Endodermal cell (in vitro differentiated cells): Measurements from ENCODE around the gene SPON1. TPM values are rescaled to one million over a fixed set of nuclear protein-coding genes. Genes with fewer than 3 reads are reported as not detected.

ENCODE experiments used
- DNase-seq: peaks from one replicate; pipeline ENCODE4 v3.0.0-alpha.2; 2017
- H3K27ac ChIP-seq: 2 replicates; pipeline ENCODE4 v1.5.1; 2013; ENCODE audit warnings: mild to moderate bottlenecking, low read depth, low read length, moderate library complexity
- H3K27me3 ChIP-seq: 2 replicates; pipeline ENCODE4 v1.6.1; 2013; ENCODE audit warnings: mild to moderate bottlenecking, low read length, moderate library complexity; ENCODE audit not compliant: insufficient read depth, control insufficient read depth, poor library complexity, severe bottlenecking
- H3K36me3 ChIP-seq: 2 replicates; pipeline ENCODE4 v1.7.0; 2013; ENCODE audit warnings: mild to moderate bottlenecking, low read length, moderate library complexity; ENCODE audit not compliant: control insufficient read depth, insufficient read depth
- H3K4me1 ChIP-seq: one replicate; pipeline ENCODE4 v1.7.0; 2013; ENCODE audit warnings: low read length; ENCODE audit not compliant: control insufficient read depth, insufficient read depth
- H3K4me3 ChIP-seq: 2 replicates; pipeline ENCODE4 v1.5.1; 2013; ENCODE audit warnings: mild to moderate bottlenecking, low read length, moderate library complexity
- H3K9ac ChIP-seq: 2 replicates; pipeline ENCODE4 v1.6.1; 2013; ENCODE audit warnings: mild to moderate bottlenecking, low read length, moderate library complexity; ENCODE audit not compliant: poor library complexity, severe bottlenecking; ENCODE audit errors: extremely low read depth
- H3K9me3 ChIP-seq: 2 replicates; pipeline ENCODE4 v1.6.1; 2013; ENCODE audit warnings: mild to moderate bottlenecking, low read length, moderate library complexity; ENCODE audit not compliant: control insufficient read depth
- H3K27ac Mint-ChIP-seq: 2 replicates; pipeline ENCODE4 v1.8.0; 2020; ENCODE audit warnings: mixed read lengths
- H3K27me3 Mint-ChIP-seq: 2 replicates; pipeline ENCODE4 v1.8.0; 2021; ENCODE audit warnings: mild to moderate bottlenecking, mixed read lengths; ENCODE audit not compliant: insufficient read depth
- H3K36me3 Mint-ChIP-seq: 2 replicates; pipeline ENCODE4 v1.8.0; 2020; ENCODE audit warnings: low read depth, mixed read lengths
- H3K4me1 Mint-ChIP-seq: 2 replicates; pipeline ENCODE4 v1.8.0; 2020; ENCODE audit warnings: mixed read lengths
- H3K4me3 Mint-ChIP-seq: 2 replicates; pipeline ENCODE4 v1.8.0; 2020; ENCODE audit warnings: mild to moderate bottlenecking, moderate library complexity, mixed read lengths
- H3K9me3 Mint-ChIP-seq: 2 replicates; pipeline ENCODE4 v1.8.0; 2020; ENCODE audit warnings: mild to moderate bottlenecking, mixed read lengths
- WGBS, 2 experiments: methylation state at CpG; one replicate each; pipeline versions ENCODE4 v1.1.5 to v1.1.7; 2013; ENCODE audit warnings: missing lambda C conversion rate in 2 of 2, mixed read lengths in 1 of 2; ENCODE audit not compliant: insufficient coverage in 1 of 2, insufficient read length in 1 of 2; 5-methylcytosine and 5-hydroxymethylcytosine counted together
- total RNA-seq, 2 donors: library from RNA; stranded (reverse); fragmentation: NEBNext Ultra II Directional in 1 of 2; extraction: Animal tissue kit (Norgen Biotek cat#: 25700) in 1 of 2; gene quantifications; 2 replicates in 1 of 2; 3 replicates in 1 of 2; pipeline ENCODE4 v1.2.1, GENCODE V29; 2021
- TF ChIP-seq, protein P1 (sequence below): fragments of 200-600 bp; sonication (generic); conservative IDR thresholded peaks from 2 replicates; pipeline ENCODE4 v1.5.0; 2021; ENCODE audit warnings: antibody characterized with exemption, mild to moderate bottlenecking

SPON1 gene
- total RNA-seq, 2 donors from 2014 or later: 0.13 to 1.6 TPM

DNA sequence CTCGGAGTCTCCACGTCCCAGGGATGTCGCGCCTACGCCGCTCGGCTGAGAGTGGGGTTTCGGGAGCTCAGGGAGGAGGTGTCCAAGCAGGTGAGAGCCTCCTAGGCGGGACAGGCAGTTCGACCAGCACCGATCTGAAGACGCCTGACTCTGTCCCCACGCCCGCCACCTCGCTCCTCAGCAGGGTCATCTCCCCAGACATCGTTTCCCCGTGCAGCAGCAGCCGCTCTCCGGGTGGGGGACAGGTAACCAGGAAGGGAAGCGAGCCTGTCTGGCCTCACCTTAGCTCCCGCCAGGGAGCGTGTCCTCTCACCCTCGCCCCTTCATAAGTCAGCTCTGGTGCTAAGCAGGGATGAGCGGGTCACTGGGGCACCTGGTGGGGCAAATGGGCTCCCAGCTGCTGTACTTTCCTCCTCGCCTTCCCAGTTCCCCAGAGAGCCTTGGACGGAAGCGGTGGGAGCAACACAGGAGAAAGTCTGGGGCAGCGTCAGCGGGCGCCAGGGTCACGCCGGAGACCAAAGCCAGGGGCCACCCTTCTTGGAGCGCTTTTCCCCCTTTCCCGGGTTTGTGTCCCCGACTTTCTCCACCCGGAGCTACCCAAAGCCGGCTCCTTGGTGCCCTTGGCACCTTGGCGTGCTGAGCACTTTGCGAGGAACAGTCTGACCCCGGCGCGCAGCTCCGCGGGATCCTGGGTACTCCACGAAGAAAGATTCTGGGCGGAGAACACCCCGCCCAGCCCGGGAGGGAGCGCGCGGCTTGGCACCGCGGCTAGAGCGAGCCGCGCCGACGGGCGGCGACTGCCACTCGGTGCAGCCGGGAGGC lies 1.6 kb downstream of the SPON1 start:
- DNase-seq: peak; percentile 79
- H3K27ac Mint-ChIP-seq: no peak overlapping the region
- H3K36me3 Mint-ChIP-seq: no peaks in the 10 kb centered on the region
- no peak overlapping the region for H3K9ac ChIP-seq
- H3K4me1 Mint-ChIP-seq: peaks cover 23% of the 10 kb centered on the region
- peak overlapping the region; percentile 53 for H3K4me3 Mint-ChIP-seq
- WGBS, 2 experiments: 0 to 4% methylated on average over 5 to 62 of the region's 62 CpGs
- peak overlapping the region; percentile 71 for H3K4me3 ChIP-seq
- H3K9me3 Mint-ChIP-seq: no peaks in the 10 kb centered on the region
- no peaks in the 10 kb centered on the region for H3K36me3 ChIP-seq
- peaks cover 78% of the 10 kb centered on the region for H3K27me3 Mint-ChIP-seq
- peaks cover 89% of the 10 kb centered on the region for H3K27me3 ChIP-seq
- H3K9me3 ChIP-seq: no peaks in the 10 kb centered on the region
- H3K4me1 ChIP-seq: no peaks in the 10 kb centered on the region
- H3K27ac ChIP-seq: no peak overlapping the region
- TF ChIP-seq, protein P1, sequence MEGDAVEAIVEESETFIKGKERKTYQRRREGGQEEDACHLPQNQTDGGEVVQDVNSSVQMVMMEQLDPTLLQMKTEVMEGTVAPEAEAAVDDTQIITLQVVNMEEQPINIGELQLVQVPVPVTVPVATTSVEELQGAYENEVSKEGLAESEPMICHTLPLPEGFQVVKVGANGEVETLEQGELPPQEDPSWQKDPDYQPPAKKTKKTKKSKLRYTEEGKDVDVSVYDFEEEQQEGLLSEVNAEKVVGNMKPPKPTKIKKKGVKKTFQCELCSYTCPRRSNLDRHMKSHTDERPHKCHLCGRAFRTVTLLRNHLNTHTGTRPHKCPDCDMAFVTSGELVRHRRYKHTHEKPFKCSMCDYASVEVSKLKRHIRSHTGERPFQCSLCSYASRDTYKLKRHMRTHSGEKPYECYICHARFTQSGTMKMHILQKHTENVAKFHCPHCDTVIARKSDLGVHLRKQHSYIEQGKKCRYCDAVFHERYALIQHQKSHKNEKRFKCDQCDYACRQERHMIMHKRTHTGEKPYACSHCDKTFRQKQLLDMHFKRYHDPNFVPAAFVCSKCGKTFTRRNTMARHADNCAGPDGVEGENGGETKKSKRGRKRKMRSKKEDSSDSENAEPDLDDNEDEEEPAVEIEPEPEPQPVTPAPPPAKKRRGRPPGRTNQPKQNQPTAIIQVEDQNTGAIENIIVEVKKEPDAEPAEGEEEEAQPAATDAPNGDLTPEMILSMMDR: peak; percentile 48

DNA sequence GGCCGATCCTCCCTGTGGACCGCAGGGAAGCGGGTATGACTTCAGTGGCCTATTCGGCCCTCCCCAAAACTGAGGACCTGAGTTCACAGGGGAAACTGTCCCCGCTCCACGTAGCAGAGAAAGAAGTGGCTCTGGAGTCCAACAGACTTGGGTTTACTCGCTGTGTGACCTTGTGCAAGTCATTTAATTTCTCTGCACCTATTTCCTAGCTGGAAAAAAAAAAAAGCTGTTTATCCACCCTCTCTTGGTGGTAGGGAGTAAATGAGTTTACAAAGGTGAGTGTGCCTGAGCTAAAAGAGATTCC lies 2.2 kb downstream of the SPON1 start:
- H3K4me3 Mint-ChIP-seq: peak overlapping the region; percentile 53
- H3K4me3 ChIP-seq: peak overlapping the region; percentile 71
- peaks cover 23% of the 10 kb centered on the region for H3K4me1 Mint-ChIP-seq

DNA sequence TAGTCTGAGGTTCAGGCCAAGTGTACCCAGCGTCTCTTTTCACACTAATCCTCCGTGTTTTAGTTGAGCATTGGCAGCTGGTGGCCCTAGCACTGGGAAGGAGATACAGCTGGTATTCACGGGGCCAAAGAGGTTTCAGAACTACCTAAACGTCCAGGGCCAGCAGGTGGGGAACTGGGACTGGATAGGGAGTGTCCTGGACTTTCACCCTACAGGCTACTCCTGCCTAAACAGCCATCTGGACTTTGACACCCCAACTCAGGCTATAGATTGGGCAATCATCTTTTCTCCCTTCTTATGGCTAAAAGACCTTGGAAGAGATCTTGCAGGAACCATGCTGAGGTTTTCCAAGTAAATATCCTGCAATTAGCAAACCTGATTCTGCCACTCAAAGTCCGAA lies 2.8 kb downstream of the SPON1 start:
- no peaks in the 10 kb centered on the region for H3K4me1 ChIP-seq
- H3K36me3 ChIP-seq: no peaks in the 10 kb centered on the region
- H3K4me3 ChIP-seq: no peak overlapping the region
- no peak overlapping the region for H3K27ac ChIP-seq
- Mint-ChIP-seq H3K4me3 (peak overlapping the region; percentile 53), H3K9me3 (no peaks in the 10 kb centered on the region), H3K36me3 (no peaks in the 10 kb centered on the region), H3K4me1 (peaks cover 23% of the 10 kb centered on the region), H3K27me3 (peaks cover 69% of the 10 kb centered on the region), H3K27ac (no peak overlapping the region)
- no peaks in the 10 kb centered on the region for H3K9me3 ChIP-seq
- TF ChIP-seq, protein P1: no peak
- peak; percentile 58 for DNase-seq
- peaks cover 89% of the 10 kb centered on the region for H3K27me3 ChIP-seq
- WGBS, 2 experiments: 56 to 75% methylated on average over 1 to 5 of the region's 5 CpGs
- no peak overlapping the region for H3K9ac ChIP-seq

More for the DNA sequence above, 2.2 kb downstream of the SPON1 start:
- TF ChIP-seq, protein P1: no peak
- H3K27me3 Mint-ChIP-seq: peaks cover 75% of the 10 kb centered on the region
- no peaks in the 10 kb centered on the region for H3K36me3 Mint-ChIP-seq
- no peaks in the 10 kb centered on the region for H3K36me3 ChIP-seq
- 24 to 47% methylated on average over 3 to 7 of the region's 7 CpGs for WGBS, 2 experiments
- H3K27ac ChIP-seq: no peak overlapping the region
- peaks cover 89% of the 10 kb centered on the region for H3K27me3 ChIP-seq
- H3K27ac Mint-ChIP-seq: no peak overlapping the region
- H3K9me3 Mint-ChIP-seq: no peaks in the 10 kb centered on the region
- no peak for DNase-seq
- H3K9ac ChIP-seq: no peak overlapping the region
- H3K4me1 ChIP-seq: no peaks in the 10 kb centered on the region
- no peaks in the 10 kb centered on the region for H3K9me3 ChIP-seq
